GM18511 (cell line): ENCODE results near the gene BCL3.

Source experiments
- ATAC-seq: cut with Tn5 transposase; IDR thresholded peaks from one replicate; pipeline ENCODE4 v1.9.1; 2021; ENCODE audit warnings: mild to moderate bottlenecking, moderate library complexity; ENCODE audit not compliant: unreplicated experiment

BCL3 gene

GRCh38 chr19:44741258-44741731 lies 7.2 kb upstream of the BCL3 start:
- no peak for ATAC-seq

GRCh38 chr19:44741841-44742329 lies 6.6 kb upstream of the BCL3 start:
- ATAC-seq = no peak

GRCh38 chr19:44742330-44743061 lies 6.0 kb upstream of the BCL3 start:
- no peak for ATAC-seq

- ATAC-seq = no peak
Measured at GRCh38 chr19:44744871-44745332, 3.6 kb upstream of the BCL3 start.

- no peak for ATAC-seq
Measured at GRCh38 chr19:44745341-44745831, 3.1 kb upstream of the BCL3 start.

GRCh38 chr19:44745887-44746600 lies 2.5 kb upstream of the BCL3 start:
- ATAC-seq = no peak

GRCh38 chr19:44746616-44746945 lies 1.9 kb upstream of the BCL3 start:
- ATAC-seq = no peak

- peak; percentile 44 for ATAC-seq
Measured at GRCh38 chr19:44746946-44747738, 1.4 kb upstream of the BCL3 start.

- ATAC-seq = peak; percentile 5
Measured at GRCh38 chr19:44747739-44748425, 626 bp upstream of the BCL3 start.

- ATAC-seq = no peak
Measured at GRCh38 chr19:44749292-44749691, 784 bp downstream of the BCL3 start.

- no peak for ATAC-seq
Measured at GRCh38 chr19:44749994-44750393, 1.5 kb downstream of the BCL3 start.

GRCh38 chr19:44752123-44752815 lies 3.8 kb downstream of the BCL3 start:
- ATAC-seq = no peak

- peak; percentile 76 for ATAC-seq
Measured at GRCh38 chr19:44752816-44753625, 4.5 kb downstream of the BCL3 start.

- ATAC-seq = no peak
Measured at GRCh38 chr19:44753626-44753931, 5.1 kb downstream of the BCL3 start.

GRCh38 chr19:44753932-44754749 lies 5.6 kb downstream of the BCL3 start:
- ATAC-seq = peak; percentile 45

- no peak for ATAC-seq
Measured at GRCh38 chr19:44754750-44755080, 6.2 kb downstream of the BCL3 start.

GRCh38 chr19:44755219-44755618 lies 6.7 kb downstream of the BCL3 start:
- no peak for ATAC-seq

- no peak for ATAC-seq
Measured at GRCh38 chr19:44756089-44756562, 7.6 kb downstream of the BCL3 start.
